Lower leg skin (tissue), 3 donors: ENCODE measurements around the gene ERN2.

Experiments
- CTCF ChIP-seq, 3 donors: fragments of 450-650 bp; IDR thresholded peaks; one replicate each; pipeline ENCODE4 v1.5.1; 2016; ENCODE audit warnings: antibody characterized with exemption in 3 of 3, mild to moderate bottlenecking in 3 of 3, moderate library complexity in 2 of 3
- POLR2A ChIP-seq, 2 donors: fragments of 450-650 bp; IDR thresholded peaks; one replicate each; pipeline ENCODE4 v1.6.1; 2016 to 2017; ENCODE audit warnings: antibody characterized with exemption in 2 of 2, mild to moderate bottlenecking in 1 of 2, moderate library complexity in 1 of 2

- no peak for TF ChIP-seq CTCF (IDR thresholded peaks at IDR 0.05)
- no peak for TF ChIP-seq POLR2A (IDR thresholded peaks at IDR 0.05)
Measured at GRCh38 chr16:23682181-23682580, 30.8 kb downstream of the ERN2 start.
